ENCODE results near the gene DENND11.
"Not testable (repeated sequence)": the region's sequence is repeated elsewhere in the genome, so short reads cannot be mapped to it uniquely, and the experiment has no call there.

DENND11 gene

GRCh38 chr7:141706239-141707064, 4.5 kb upstream of the DENND11 start:
- DNase-seq = no peak

GRCh38 chr7:141704741-141705140, 2.8 kb upstream of the DENND11 start:
- DNase-seq = no peak

DNA sequence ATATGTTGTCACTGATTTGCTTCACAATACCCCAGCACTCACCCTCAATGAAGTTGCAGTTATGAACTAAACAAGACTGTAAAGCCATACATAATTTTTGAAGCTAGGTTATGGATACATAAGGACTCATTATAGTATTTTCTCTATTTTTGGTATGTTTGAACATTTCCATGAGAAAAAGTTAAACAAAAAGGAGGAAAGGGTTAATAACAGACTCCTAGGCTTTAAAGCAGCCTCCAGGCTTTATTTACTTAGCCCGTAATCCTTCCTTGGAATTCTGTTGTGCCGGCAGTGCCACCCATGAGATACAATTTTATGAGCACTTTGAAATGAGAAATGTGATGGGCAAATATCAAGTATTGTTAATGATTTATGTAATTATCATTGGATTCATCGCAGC, 2.1 kb upstream of the DENND11 start:
- DNase-seq = no peak

- DNase-seq = no peak
These were observed 926 bp upstream of the DENND11 start for GRCh38 chr7:141702892-141703291.

- DNase-seq = peak; percentile 80
These were observed 398 bp downstream of the DENND11 start for GRCh38 chr7:141701489-141702046.

DNA sequence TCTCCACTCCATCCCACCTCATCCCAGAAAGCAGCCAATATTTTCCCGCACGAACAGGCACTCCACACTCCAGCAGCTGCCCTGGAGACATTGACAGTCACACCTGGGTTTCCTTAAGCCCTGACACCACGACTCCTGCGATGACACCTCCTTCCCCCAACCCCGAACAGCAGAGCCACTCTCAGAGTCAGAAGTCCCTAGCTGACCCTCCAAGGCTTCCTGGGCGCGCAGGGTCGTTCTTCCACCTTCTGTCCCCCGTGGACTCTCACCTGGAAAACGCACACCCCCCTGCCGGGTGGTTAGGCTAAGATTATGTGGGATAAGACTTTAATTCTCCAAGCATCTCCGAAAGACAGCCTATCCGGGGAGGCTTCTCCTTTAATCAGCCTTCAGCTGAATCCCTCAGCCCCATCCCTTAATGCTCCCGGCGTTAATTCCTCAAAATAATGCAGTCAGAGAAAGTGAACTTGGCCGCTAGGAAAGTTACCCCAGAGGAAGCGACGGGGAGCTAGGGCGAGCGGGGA, 1.1 kb downstream of the DENND11 start:
- DNase-seq = peak; percentile 53

GRCh38 chr7:141700296-141700847, 1.6 kb downstream of the DENND11 start:
- no peak for DNase-seq

DNA sequence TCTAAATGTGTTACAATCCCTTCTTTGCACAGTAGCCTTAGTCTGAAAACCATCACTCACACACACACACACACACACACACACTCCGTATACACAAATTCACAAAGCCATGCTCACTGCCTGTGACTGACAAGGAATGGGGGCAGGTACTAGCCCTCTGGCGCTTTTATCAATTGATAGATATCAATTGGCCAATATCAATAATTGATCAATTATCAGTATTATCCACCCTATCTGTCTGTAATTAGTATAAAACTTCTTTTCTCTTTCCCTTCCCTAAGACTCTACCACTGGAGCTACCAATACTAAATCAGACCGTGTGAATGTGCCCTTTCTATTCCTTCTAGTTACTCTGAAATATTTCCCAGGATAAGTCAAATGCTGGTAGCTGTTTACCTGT, 2.1 kb downstream of the DENND11 start:
- DNase-seq = no peak

DNA sequence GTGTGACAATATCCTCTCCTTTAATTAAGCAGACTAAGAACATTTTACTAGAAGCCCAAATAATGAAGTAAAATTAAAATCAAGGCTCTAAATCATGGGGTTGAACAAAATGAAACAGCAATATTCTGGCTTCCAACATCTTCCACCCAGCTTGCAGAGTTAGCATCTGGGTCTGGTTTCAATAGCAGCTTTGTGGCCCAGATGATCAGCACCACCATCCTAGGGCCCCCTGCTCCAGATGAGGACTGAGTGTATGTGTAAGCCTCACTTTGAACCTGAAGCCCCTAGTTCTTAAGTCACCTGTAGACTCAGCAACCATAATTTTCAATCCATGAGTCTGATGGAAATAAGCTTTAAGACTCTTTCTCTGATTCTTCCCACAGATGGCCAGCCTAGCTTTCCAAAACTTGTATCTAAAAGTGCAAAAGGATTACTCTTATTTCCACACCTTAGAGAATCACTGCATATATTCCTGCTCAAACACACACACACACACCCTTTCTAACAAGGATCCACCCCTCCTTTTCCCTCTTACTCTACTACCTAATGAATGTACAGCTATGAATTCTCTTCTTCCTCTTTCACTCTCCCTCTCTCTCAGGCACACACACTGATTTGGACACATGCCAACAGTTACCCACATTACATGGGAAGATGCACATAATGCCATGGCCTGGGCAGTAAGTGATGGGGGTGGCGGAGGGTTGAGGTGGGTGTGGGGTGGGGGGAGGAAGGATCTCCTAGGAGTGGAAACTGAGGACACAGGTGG, 3.5 kb downstream of the DENND11 start:
- no peak for DNase-seq

GRCh38 chr7:141697211-141697871, 4.6 kb downstream of the DENND11 start:
- no peak for DNase-seq

- DNase-seq = no peak
These were observed 5.6 kb downstream of the DENND11 start for GRCh38 chr7:141696348-141696747.

GRCh38 chr7:141695803-141696289, 6.1 kb downstream of the DENND11 start:
- DNase-seq = no peak

- DNase-seq = no peak
These were observed 8.9 kb downstream of the DENND11 start for GRCh38 chr7:141693082-141693481.

GRCh38 chr7:141691961-141692360, 10.0 kb downstream of the DENND11 start:
- DNase-seq = no peak

- DNase-seq = no peak
These were observed 10.4 kb downstream of the DENND11 start for GRCh38 chr7:141691540-141691939.

- not testable (repeated sequence) for DNase-seq
These were observed 12.7 kb downstream of the DENND11 start for GRCh38 chr7:141689072-141689825.

GRCh38 chr7:141688043-141688442, 13.9 kb downstream of the DENND11 start:
- DNase-seq = no peak

GRCh38 chr7:141686670-141687069, 15.3 kb downstream of the DENND11 start:
- no peak for DNase-seq

- no peak for DNase-seq
These were observed 15.9 kb downstream of the DENND11 start for GRCh38 chr7:141686074-141686473.

DNA sequence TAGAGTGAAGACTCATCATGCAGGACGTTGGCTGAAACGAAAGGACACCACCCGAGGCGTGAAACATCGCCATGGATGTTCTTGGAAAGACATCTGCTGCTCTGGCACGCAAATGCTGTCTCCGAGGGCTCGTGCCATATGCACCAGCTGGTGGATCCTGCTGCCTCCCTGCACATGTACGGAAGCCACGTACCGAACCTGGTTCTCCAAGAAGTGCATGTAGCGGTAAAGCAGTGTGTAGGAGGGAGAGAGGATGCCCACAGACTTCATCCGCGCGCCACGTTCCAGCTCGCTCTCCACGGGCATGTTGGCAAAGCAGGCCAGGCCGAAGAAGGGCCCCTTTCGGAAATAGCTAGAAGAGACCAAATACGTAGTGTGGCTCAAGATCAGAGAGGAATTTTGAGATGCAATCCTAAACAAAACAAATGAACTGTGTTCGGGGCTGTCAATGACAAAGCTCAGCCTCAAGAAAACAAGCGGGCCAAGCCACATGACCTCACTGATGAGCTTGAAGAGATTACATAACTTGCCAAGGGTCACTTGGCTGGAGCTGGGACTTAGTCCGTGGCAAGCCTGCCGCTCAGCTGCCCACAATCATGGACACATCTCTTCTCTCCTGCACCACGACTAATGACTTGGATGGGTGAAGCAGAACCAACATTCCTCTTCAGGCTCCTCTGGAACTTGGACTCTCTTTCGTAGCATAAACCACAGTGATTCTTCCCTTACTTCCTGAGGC, 16.5 kb downstream of the DENND11 start:
- no peak for DNase-seq

GRCh38 chr7:141679014-141679413, 23.0 kb downstream of the DENND11 start:
- no peak for DNase-seq

Data from eye (tissue), 1 donor.